GM21576 (cell line): Measurements from ENCODE around the gene SAMD3.
"Not testable (repeated sequence)": the region's sequence is repeated elsewhere in the genome, so short reads cannot be mapped to it uniquely, and the experiment has no call there.

Experiments used
- ATAC-seq: cut with Tn5 transposase; IDR thresholded peaks from one replicate; pipeline ENCODE4 v1.9.1; 2021; ENCODE audit warnings: mild to moderate bottlenecking, moderate library complexity; ENCODE audit not compliant: unreplicated experiment

SAMD3 gene

GRCh38 chr6:130212215-130212874 lies 10.4 kb downstream of the SAMD3 start:
- no peak for ATAC-seq

- ATAC-seq = no peak
These were observed 11.1 kb downstream of the SAMD3 start for GRCh38 chr6:130211691-130212090.

GRCh38 chr6:130207979-130208649 lies 14.6 kb downstream of the SAMD3 start:
- no peak for ATAC-seq

- ATAC-seq = no peak
These were observed 16.3 kb downstream of the SAMD3 start for GRCh38 chr6:130206479-130206878.

GRCh38 chr6:130204322-130204721 lies 18.4 kb downstream of the SAMD3 start:
- no peak for ATAC-seq

GRCh38 chr6:130203370-130203769 lies 19.4 kb downstream of the SAMD3 start:
- no peak for ATAC-seq

- peak; percentile 88 for ATAC-seq
These were observed 20.0 kb downstream of the SAMD3 start for GRCh38 chr6:130202782-130203181.

GRCh38 chr6:130200020-130200419 lies 22.7 kb downstream of the SAMD3 start:
- no peak for ATAC-seq

- no peak for ATAC-seq
These were observed 24.2 kb downstream of the SAMD3 start for GRCh38 chr6:130198483-130199035.

GRCh38 chr6:130197816-130198482 lies 24.8 kb downstream of the SAMD3 start:
- ATAC-seq = not testable (repeated sequence)

- ATAC-seq = not testable (repeated sequence)
These were observed 28.3 kb downstream of the SAMD3 start for GRCh38 chr6:130194434-130194833.

GRCh38 chr6:130190701-130191690 lies 31.8 kb downstream of the SAMD3 start:
- ATAC-seq = no peak

- ATAC-seq = no peak
These were observed 33.0 kb downstream of the SAMD3 start for GRCh38 chr6:130189531-130190397.

GRCh38 chr6:130188207-130188899 lies 34.4 kb downstream of the SAMD3 start:
- ATAC-seq = no peak

- ATAC-seq = no peak
These were observed 35.2 kb downstream of the SAMD3 start for GRCh38 chr6:130187335-130188206.

GRCh38 chr6:130185658-130186057 lies 37.1 kb downstream of the SAMD3 start:
- no peak for ATAC-seq

GRCh38 chr6:130183271-130184222 lies 39.2 kb downstream of the SAMD3 start:
- ATAC-seq = no peak
